HG03095 (cell line): Measurements from ENCODE around the gene ABR.
"Not testable (repeated sequence)": the region's sequence is repeated elsewhere in the genome, so short reads cannot be mapped to it uniquely, and the experiment has no call there.

Experiments used
- ATAC-seq: cut with Tn5 transposase; IDR thresholded peaks from one replicate; pipeline ENCODE4 v1.9.1; 2021; ENCODE audit warnings: moderate library complexity; ENCODE audit not compliant: unreplicated experiment

The ABR gene

GRCh38 chr17:1150863-1151600 is 28.7 kb downstream of the ABR start:
- ATAC-seq, result no peak

DNA sequence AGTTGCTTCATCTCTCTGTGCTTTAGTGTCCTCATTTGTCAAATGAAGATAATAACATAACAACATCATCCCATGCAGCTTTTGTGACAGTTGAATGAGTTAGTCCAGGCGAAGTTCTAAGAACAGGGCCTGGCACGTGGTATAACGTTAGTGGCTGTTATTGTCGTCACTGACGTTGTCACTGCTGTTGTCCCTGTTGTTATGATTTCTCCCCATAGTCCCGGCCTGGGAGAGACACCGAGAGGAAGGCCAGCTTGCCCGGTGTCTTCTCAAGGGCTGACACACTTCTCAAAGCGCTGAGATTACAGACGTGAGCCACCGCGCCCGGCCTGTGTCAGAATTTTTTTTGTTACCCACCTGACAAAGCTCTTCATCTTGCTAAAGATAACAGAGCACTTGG is 29.9 kb downstream of the ABR start:
- no peak for ATAC-seq

GRCh38 chr17:1147664-1148063 is 32.1 kb downstream of the ABR start:
- ATAC-seq, result no peak

GRCh38 chr17:1146561-1147265 is 33.1 kb downstream of the ABR start:
- no peak for ATAC-seq

DNA sequence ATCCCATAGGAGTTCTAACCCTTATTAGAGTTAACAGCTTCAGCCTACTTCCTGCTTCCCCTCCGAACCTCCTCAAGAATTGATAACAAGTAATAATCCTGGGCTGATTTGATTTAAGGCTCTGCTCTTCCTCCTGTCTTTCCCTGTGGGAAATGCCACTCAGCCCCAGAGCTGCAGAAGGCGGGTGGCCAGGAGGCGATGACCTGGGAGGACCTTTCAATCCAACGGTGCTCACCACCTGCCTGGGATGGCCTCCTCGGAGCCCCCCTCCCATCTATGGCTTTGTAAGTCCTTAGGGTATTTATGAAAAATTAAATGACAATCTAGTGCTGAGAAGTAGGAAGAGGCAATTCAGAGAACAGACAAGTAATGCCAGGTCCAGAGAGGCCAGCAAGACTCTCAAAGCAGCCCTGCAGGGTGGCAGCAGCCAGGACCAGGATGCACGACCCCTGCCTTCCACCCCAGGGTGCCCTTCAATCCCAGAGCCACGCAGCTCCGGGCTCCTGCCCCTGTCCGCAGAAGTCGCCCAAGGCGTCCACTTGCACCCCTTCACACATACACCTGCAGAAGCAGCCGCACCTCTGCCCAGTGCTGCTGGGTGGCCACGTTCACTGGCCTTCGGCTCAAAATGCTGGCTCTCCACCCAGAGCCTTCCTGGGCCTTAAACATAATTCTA is 34.3 kb downstream of the ABR start:
- ATAC-seq, result no peak

- ATAC-seq, result no peak
Observed at GRCh38 chr17:1144162-1144561, 35.6 kb downstream of the ABR start.

- no peak for ATAC-seq
Observed at GRCh38 chr17:1143573-1143972, 36.2 kb downstream of the ABR start.

DNA sequence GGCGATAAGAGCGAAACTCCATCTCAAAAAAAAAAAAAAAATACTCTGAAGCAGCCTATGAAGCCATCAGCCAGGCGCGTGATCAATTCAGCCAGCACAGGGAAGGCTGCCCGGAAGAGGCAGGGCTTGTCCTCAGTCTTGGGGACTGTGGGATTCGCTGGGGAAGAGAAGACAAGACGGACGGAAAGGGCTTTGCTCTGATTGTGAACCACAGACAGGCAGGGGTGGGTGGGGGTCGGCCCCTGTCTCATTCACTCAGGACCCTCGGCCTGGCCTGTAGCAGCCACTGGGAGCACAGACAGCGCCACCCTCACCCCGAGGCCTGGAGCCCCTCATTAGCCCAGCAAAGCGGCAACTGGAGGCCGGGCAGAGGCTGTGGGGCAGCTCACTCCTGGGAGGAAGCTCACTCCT is 37.2 kb downstream of the ABR start:
- no peak for ATAC-seq

GRCh38 chr17:1137465-1137894 is 42.3 kb downstream of the ABR start:
- ATAC-seq, result no peak

GRCh38 chr17:1136748-1137147 is 43.0 kb downstream of the ABR start:
- ATAC-seq, result no peak

GRCh38 chr17:1134634-1135324 is 45.0 kb downstream of the ABR start:
- ATAC-seq, result no peak

- ATAC-seq, result no peak
Observed at GRCh38 chr17:1130191-1130590, 49.6 kb downstream of the ABR start.

DNA sequence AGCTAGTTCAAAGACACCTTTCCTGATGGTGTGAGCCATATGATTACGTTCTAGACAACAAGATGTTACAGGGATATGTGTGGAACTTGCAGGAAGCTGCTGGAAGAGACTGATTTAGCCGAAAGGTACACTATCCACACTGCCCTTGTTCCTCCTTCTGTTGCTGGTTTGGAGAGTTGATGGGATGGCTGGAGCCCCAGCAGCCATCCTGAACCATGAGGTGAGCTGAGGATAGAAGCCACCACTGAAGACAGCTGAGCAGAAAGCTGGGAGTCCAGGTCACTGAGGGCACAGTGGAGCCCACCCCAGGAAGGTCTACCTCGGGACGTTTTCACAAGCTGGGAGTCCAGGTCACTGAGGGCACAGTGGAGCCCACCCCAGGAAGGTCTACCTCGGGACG is 51.3 kb downstream of the ABR start:
- not testable (repeated sequence) for ATAC-seq

DNA sequence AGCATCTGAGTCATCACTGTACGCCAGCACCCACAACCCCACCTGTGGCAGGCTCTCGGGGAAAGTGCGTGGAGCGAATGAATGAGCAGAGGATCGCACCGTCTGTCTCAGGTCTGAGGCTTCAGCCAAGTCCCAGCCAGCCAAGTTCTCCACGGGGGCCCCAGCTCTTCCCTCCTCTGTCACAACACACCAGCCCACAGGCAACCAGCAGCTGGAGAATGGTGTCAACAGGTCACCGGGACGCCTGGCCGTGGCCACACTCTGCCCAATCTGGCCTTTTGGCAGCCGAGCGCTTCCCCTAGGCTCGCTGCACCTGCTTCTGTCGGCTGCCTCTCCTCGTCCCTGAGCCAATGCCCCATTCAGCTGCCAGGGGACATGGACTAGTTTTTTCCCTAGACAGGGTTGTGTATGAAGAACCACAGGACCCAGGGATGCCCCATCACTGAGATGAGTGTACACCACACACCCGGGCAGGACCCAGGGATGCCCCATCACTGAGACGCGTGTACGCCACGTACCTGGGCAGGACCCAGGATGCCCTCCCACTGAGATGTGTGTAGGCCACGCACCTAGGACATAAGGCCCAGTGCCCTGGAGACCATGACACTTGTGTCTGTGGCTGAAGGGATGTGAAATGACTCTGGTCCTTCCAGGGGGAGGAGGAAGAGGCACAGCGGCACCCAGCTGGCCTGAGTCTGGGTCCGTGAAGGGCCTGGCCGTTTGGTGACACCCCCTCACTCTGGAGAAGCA is 52.8 kb downstream of the ABR start:
- no peak for ATAC-seq

DNA sequence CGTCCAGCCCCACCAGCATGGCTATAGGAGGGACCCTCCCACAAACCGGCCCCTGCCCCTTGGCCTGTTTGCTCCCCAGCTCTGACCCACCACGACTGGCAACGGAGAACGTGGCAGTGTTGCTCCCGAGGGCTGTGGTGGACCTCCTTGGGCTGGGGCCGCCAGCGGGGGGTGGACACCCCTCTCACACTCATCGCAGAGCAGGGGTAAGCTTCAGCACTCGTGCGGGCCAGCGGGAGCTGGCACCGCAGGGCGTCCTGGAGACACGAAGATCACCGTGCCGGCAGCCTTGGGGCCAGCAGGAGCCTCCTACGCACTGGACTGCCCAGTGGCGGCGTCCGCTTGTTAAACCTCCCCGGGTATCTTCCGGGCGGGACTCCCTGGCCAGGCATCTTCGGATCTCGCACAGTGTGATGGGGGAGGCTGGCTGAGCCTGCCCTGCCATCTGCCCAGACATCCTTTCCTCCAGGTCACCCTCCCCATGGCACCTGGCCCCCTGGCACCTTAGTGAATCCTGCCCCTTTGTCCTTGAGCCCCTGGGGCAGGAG is 53.5 kb downstream of the ABR start:
- no peak for ATAC-seq

DNA sequence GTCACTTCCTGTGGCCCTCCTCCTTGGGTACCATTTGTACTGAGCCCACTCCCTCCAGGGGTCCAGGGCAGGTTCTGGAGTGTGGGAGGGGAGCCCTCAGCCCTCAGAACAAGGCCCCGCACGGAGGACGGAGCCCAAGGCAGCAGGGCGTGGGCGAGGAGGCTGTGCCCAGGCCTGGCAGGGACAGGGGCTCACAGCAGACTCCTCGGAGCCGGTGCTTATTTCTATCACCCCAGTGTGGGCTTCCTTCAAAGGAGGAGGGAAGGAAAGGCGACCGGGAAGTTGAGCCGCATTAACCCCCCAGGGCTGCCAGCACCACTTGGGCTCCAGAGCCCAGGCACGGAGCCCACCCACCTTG is 54.0 kb downstream of the ABR start:
- no peak for ATAC-seq

- no peak for ATAC-seq
Observed at GRCh38 chr17:1124896-1125787, 54.6 kb downstream of the ABR start.

DNA sequence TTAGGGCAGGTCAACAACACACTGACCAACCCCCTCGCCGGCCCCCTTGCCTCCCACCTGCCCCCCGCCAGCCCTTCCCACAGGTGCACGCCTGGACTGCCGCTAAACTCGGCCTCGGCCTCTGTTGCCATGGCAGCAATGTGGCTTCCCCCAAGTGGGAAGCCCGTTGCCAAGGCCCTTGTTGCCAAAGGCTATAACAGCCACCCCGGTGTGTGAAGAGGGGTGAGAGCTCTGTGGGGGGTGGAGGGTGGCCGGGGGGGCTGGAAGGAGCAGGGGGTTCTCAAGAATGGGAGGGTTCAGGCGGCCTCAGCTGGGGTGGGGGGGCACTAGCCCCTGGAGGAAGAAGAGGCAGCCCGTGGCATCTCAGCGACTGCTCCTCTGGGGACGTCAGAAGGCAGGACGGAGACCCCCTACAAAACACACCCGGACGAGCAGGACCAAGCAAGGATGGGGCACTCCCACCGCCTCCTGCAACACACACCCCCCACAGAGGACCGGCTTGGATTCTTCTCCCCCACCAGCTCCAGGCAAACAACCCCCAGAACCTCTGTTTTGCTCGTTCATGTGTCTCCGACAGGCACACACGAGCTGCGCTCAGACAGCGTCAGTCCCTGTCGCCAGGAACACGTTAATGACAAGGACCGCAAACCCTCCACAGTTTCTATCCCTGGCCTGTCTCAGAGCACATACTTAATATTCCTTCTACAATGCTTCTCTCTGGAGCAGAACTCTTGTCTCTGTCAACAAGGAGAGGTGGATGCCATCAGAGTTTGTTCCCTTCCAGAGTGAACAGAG is 55.7 kb downstream of the ABR start:
- ATAC-seq, result no peak

DNA sequence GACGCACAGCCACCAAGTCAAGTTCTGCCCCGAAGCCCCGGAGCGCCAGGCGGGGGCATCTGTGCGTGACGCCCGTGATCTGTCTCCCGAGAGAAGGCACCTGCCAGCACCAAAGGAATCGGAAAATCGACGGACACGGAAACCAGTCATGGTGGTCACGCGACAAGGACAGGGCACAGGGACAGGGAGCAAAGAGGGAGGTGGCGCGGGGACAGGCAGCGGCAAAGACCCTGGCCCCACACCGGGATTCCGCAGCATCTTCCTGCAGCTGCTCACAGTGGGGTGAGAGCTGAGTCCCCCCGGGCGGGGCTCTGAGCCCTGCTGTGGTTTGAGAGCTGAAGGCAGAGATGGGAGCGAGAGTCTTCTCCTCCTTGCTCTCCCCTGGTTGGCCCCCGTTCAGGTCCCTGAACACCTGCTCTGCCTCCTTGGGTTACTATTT is 56.4 kb downstream of the ABR start:
- no peak for ATAC-seq
